Osteocyte (in vitro differentiated cells): ENCODE measurements around the gene CTDSPL. TPM values are rescaled to one million over a fixed set of nuclear protein-coding genes. Genes with fewer than 3 reads are reported as not detected.

Source experiments
- DNase-seq: peaks from one replicate; pipeline ENCODE4 v3.0.0; 2021; ENCODE audit warnings: mixed read lengths; ENCODE audit not compliant: unreplicated experiment; ENCODE audit errors: extremely low spot score
- H3K27ac Mint-ChIP-seq: one replicate; pipeline ENCODE4 v1.8.0; 2021; ENCODE audit warnings: mild to moderate bottlenecking, mixed read lengths; ENCODE audit not compliant: unreplicated experiment
- H3K27me3 Mint-ChIP-seq: one replicate; pipeline ENCODE4 v1.8.0; 2021; ENCODE audit warnings: mixed read lengths; ENCODE audit not compliant: unreplicated experiment
- H3K36me3 Mint-ChIP-seq: one replicate; pipeline ENCODE4 v1.8.0; 2021; ENCODE audit warnings: mixed read lengths; ENCODE audit not compliant: unreplicated experiment
- H3K4me1 Mint-ChIP-seq: one replicate; pipeline ENCODE4 v1.8.0; 2021; ENCODE audit warnings: mixed read lengths; ENCODE audit not compliant: unreplicated experiment
- H3K4me3 Mint-ChIP-seq: one replicate; pipeline ENCODE4 v1.8.0; 2021; ENCODE audit warnings: mild to moderate bottlenecking, moderate library complexity, mixed read lengths; ENCODE audit not compliant: unreplicated experiment
- H3K9me3 Mint-ChIP-seq: one replicate; pipeline ENCODE4 v1.8.0; 2021; ENCODE audit warnings: mixed read lengths; ENCODE audit not compliant: unreplicated experiment
- total RNA-seq: library from RNA; stranded (reverse); gene quantifications from 2 replicates; pipeline ENCODE4 v1.2.1, GENCODE V29; 2021
- TF ChIP-seq, protein P1 (sequence below): fragments of 200-600 bp; sonication (generic); IDR thresholded peaks from 2 replicates; pipeline ENCODE4 v1.5.0; 2021; ENCODE audit warnings: antibody characterized with exemption, mild to moderate bottlenecking, moderate library complexity

The CTDSPL gene
- total RNA-seq, 1 donor from 2014 or later, result 71.6 TPM

DNA sequence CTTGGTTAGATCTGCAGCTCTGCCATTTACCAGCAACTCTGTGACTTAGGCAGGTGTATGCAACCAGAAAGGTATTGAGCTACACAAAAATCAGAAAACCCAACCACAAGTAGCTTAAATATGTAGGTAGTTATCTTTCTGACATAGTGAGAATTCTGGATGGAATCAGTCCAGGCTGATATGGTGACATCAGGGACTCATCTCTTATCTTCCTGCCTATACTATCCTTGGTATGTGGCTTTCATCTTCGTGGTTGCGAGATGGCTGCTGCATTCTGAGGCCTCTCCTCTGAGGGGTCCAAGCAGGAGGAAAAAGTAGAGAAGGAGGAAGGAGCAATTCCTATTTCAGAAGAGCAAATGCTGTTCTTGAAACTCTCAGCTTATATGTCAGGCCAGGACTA, 40.0 kb downstream of the CTDSPL start:
- Mint-ChIP-seq H3K27me3 (no peaks in the 10 kb centered on the region), H3K27ac (peak overlapping the region; percentile 7), H3K9me3 (no peaks in the 10 kb centered on the region), H3K4me1 (peaks cover 52% of the 10 kb centered on the region), H3K36me3 (peaks cover 15% of the 10 kb centered on the region), H3K4me3 (no peak overlapping the region)
- TF ChIP-seq, protein P1, sequence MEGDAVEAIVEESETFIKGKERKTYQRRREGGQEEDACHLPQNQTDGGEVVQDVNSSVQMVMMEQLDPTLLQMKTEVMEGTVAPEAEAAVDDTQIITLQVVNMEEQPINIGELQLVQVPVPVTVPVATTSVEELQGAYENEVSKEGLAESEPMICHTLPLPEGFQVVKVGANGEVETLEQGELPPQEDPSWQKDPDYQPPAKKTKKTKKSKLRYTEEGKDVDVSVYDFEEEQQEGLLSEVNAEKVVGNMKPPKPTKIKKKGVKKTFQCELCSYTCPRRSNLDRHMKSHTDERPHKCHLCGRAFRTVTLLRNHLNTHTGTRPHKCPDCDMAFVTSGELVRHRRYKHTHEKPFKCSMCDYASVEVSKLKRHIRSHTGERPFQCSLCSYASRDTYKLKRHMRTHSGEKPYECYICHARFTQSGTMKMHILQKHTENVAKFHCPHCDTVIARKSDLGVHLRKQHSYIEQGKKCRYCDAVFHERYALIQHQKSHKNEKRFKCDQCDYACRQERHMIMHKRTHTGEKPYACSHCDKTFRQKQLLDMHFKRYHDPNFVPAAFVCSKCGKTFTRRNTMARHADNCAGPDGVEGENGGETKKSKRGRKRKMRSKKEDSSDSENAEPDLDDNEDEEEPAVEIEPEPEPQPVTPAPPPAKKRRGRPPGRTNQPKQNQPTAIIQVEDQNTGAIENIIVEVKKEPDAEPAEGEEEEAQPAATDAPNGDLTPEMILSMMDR, result no peak
- no peak for DNase-seq

DNA sequence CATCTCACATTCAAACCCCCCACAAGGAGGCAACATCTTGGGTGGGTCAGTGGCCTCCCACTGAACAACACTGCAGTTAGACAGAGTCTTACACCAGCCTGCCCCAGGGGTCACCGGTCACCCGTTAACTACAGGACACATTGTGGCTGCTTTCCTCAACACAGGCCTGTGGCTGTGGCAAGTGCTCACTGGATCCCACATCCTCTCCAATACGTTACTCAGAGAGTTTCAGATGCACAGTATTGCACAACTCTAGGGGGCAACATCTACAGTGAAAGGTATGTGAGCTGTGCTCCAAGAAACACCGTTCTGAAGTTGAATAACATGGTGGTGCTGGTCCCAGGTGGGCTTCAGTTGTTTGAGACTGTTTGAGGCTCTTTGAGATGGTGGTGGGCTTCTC, 41.0 kb downstream of the CTDSPL start:
- Mint-ChIP-seq H3K27me3 (no peaks in the 10 kb centered on the region), H3K4me1 (peaks cover 62% of the 10 kb centered on the region), H3K36me3 (peaks cover 15% of the 10 kb centered on the region), H3K9me3 (no peaks in the 10 kb centered on the region), H3K27ac (peak overlapping the region; percentile 57), H3K4me3 (no peak overlapping the region)
- DNase-seq, result no peak
- TF ChIP-seq, protein P1, result no peak

DNA sequence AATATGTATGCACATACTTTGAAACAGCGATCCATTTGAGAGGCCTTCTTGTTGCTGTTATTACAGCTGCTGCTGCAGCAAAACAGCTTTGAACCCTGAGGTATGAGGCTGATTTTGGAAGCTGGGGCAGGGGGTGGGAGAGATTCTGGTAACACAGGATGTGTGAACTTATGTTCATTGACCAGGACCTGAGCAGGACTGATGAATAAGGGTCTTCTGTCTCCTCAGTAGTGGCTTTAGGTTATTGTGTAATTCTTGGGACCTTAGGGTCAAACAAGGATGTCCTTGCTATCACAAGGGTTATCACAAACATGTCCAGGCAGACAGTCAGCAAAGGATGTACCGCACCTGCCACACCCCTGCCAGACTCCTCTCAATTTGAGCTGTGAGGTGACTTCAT, 41.6 kb downstream of the CTDSPL start:
- no peak for DNase-seq
- TF ChIP-seq, protein P1, result no peak
- peaks cover 68% of the 10 kb centered on the region for H3K4me1 Mint-ChIP-seq
- H3K27ac Mint-ChIP-seq, result peak overlapping the region; percentile 57
- H3K4me3 Mint-ChIP-seq, result no peak overlapping the region
- peaks cover 15% of the 10 kb centered on the region for H3K36me3 Mint-ChIP-seq
- H3K27me3 Mint-ChIP-seq, result no peaks in the 10 kb centered on the region
- no peaks in the 10 kb centered on the region for H3K9me3 Mint-ChIP-seq

DNA sequence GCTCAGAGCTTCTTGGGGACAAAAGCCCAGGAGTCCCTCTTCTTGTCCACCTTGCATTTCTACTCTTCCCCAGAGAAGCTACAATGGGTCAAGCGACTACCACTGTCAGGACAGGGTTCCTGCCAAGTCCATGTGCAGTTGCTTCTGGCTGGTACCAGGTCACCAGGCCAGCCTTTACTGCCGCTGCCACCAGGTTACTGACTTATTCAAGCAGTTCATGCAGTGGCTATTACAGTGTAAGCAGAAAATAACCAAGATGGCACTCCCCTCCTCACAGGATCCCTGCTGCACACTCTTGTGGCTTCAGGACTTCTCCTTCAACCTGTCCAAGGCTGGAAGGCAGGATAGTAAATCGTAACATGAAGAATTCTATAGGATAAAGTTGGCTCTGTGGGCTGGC, 42.1 kb downstream of the CTDSPL start:
- Mint-ChIP-seq H3K27me3 (no peaks in the 10 kb centered on the region), H3K36me3 (peaks cover 15% of the 10 kb centered on the region), H3K27ac (peak overlapping the region; percentile 91), H3K9me3 (no peaks in the 10 kb centered on the region), H3K4me3 (no peak overlapping the region), H3K4me1 (peaks cover 70% of the 10 kb centered on the region)
- TF ChIP-seq, protein P1, result no peak
- no peak for DNase-seq

DNA sequence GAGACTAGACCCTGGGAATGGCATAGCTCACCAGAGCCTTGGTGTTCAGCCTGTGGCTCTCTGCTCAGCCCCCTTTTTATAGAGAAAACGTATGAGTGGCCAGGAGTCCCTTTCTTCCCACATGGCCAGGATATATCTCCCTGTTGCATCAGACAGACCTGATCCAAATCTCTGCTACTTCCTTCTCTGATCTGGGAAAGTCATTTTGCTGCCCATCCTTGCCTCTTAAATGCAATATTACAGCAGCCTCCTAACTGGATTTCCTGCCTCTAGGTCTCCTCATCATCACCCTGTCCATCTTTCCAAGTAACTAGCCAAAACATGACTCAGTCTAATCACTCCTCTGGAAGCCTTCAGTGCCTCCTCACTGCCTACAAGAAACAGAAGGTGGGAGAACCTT, 42.9 kb downstream of the CTDSPL start:
- no peak for DNase-seq
- Mint-ChIP-seq H3K4me1 (peaks cover 67% of the 10 kb centered on the region), H3K27me3 (no peaks in the 10 kb centered on the region), H3K4me3 (no peak overlapping the region), H3K27ac (peak overlapping the region; percentile 91), H3K9me3 (no peaks in the 10 kb centered on the region), H3K36me3 (peaks cover 12% of the 10 kb centered on the region)
- TF ChIP-seq, protein P1, result no peak
